Endothelial cell of umbilical vein (primary cell): Measurements from ENCODE around the gene EPAS1. TPM values are rescaled to one million over a fixed set of nuclear protein-coding genes. Genes with fewer than 3 reads are reported as not detected.

Experiments used
- BruUV-seq: library from RNA; stranded (reverse); fragments of 400-500 nt; replicated peaks from 2 replicates; lab custom pipeline; 2021; lab: Mats Ljungman, UMichigan
- CTCF ChIA-PET: fragments of 300-600, 350-600 bp; sonication (Branson Sonifier 250); formaldehyde crosslinking; loops from one replicate; lab custom pipeline; 2021; ENCODE audit warnings: antibody characterized with exemption, inconsistent platforms; lab: Charles Lee
- POLR2A ChIA-PET: fragments of 300-600, 350-600 bp; sonication (Branson Sonifier 250); formaldehyde crosslinking; loops from one replicate; lab custom pipeline; 2021; ENCODE audit warnings: antibody characterized with exemption, inconsistent platforms; lab: Charles Lee
- DNase-seq: peaks from one replicate; pipeline ENCODE4 v3.0.0-alpha.2; 2011; ENCODE audit warnings: low read depth, low spot score
- FAIRE-seq: peaks from 2 replicates; lab custom pipeline; 2011; peaks lifted over from hg19 to GRCh38; lab: Jason Lieb, UNC
- H2AFZ ChIP-seq: 2 replicates; pipeline ENCODE4 v1.6.0; 2012; ENCODE audit warnings: low read depth, low read length, control low read depth, inconsistent platforms
- H3K27ac ChIP-seq: 2 replicates; pipeline ENCODE4 v1.5.1; 2011; ENCODE audit warnings: low read depth, mild to moderate bottlenecking, control low read depth, low read length, moderate library complexity; ENCODE audit not compliant: insufficient read depth
- H3K27me3 ChIP-seq, 2 experiments: 2 replicates each; pipeline versions ENCODE4 v1.6.0 to v1.6.1; 2011; ENCODE audit warnings: low read length in 2 of 2, mixed read lengths in 1 of 2; ENCODE audit not compliant: control insufficient read depth in 2 of 2, insufficient read depth in 2 of 2
- H3K36me3 ChIP-seq, 2 experiments: 2 replicates in 1 of 2; 3 replicates in 1 of 2; pipeline ENCODE4 v1.5.1; 2011; ENCODE audit warnings: low read length in 2 of 2, mild to moderate bottlenecking in 1 of 2, moderate library complexity in 1 of 2; ENCODE audit not compliant: control insufficient read depth in 2 of 2, insufficient read depth in 2 of 2; ENCODE audit errors: extremely low read depth in 1 of 2
- H3K4me1 ChIP-seq: 3 replicates; pipeline ENCODE4 v1.5.1; 2011; ENCODE audit warnings: mild to moderate bottlenecking, low read length; ENCODE audit not compliant: control insufficient read depth, insufficient read depth; ENCODE audit errors: extremely low read depth
- H3K4me2 ChIP-seq: 2 replicates; pipeline ENCODE4 v1.6.1; 2011; ENCODE audit warnings: low read length, control low read depth, mixed read lengths; ENCODE audit not compliant: insufficient read depth
- H3K4me3 ChIP-seq, 3 experiments: fragments of 200-600 bp in 1 of 3; sonication (generic), shearing (Covaris generic) in 1 of 3; replicated peaks in 1 of 3; 2 replicates each; pipeline ENCODE4 v1.5.1; 2011 to 2016; ENCODE audit warnings: control low read depth in 3 of 3, low read length in 3 of 3, mild to moderate bottlenecking in 2 of 3, inconsistent platforms in 1 of 3, low read depth in 1 of 3, moderate library complexity in 1 of 3; ENCODE audit not compliant: insufficient read depth in 1 of 3
- H3K79me2 ChIP-seq: 2 replicates; pipeline ENCODE4 v1.6.0; 2012; ENCODE audit warnings: low read length, inconsistent platforms; ENCODE audit not compliant: control insufficient read depth, insufficient read depth
- H3K9ac ChIP-seq: replicated peaks from 2 replicates; pipeline ENCODE3; 2011; ENCODE audit warnings: low read length, control low read depth; ENCODE audit not compliant: insufficient read depth; ENCODE audit errors: extremely low read depth
- H3K9me1 ChIP-seq: replicated peaks from 3 replicates; pipeline ENCODE4 v1.6.0; 2011; ENCODE audit warnings: mild to moderate bottlenecking, low read length; ENCODE audit not compliant: control insufficient read depth, insufficient read depth; ENCODE audit errors: extremely low read depth
- H3K9me3 ChIP-seq: replicated peaks from 2 replicates; pipeline ENCODE4 v1.5.1; 2012; ENCODE audit warnings: low read length, inconsistent platforms; ENCODE audit not compliant: control insufficient read depth, insufficient read depth
- H4K20me1 ChIP-seq: replicated peaks from 2 replicates; pipeline ENCODE3; 2011; ENCODE audit warnings: mild to moderate bottlenecking, low read length; ENCODE audit not compliant: control insufficient read depth, insufficient read depth; ENCODE audit errors: extremely low read depth
- EZH2 ChIP-seq: IDR thresholded peaks from 2 replicates; pipeline ENCODE4 v1.6.1; 2012; ENCODE audit warnings: borderline replicate concordance, low read depth, mild to moderate bottlenecking, moderate library complexity, low read length, inconsistent platforms; ENCODE audit not compliant: severe bottlenecking
- FOS ChIP-seq: IDR thresholded peaks from 2 replicates; pipeline ENCODE4 v1.6.1; 2011; ENCODE audit warnings: mild to moderate bottlenecking, low read length, moderate library complexity, borderline replicate concordance; ENCODE audit not compliant: insufficient read depth
- GATA2 ChIP-seq: IDR thresholded peaks from 2 replicates; pipeline ENCODE4 v1.7.0; 2011; ENCODE audit warnings: low read depth, mild to moderate bottlenecking, moderate library complexity, mixed read lengths, low read length; ENCODE audit not compliant: insufficient read length, insufficient read depth
- JUN ChIP-seq: IDR thresholded peaks from 2 replicates; pipeline ENCODE4 v1.6.1; 2011; ENCODE audit warnings: borderline replicate concordance, low read depth; ENCODE audit not compliant: insufficient read length, insufficient read depth
- MYC ChIP-seq: IDR thresholded peaks from one replicate; pipeline ENCODE4 v1.6.1; 2011; ENCODE audit warnings: mild to moderate bottlenecking, low read depth, low read length
- POLR2A ChIP-seq: IDR thresholded peaks from 2 replicates; pipeline ENCODE4 v1.6.1; 2012; ENCODE audit warnings: low read depth, mild to moderate bottlenecking, control low read depth, low read length
- POLR2AphosphoS5 ChIP-seq: IDR thresholded peaks from 2 replicates; pipeline ENCODE4 v1.6.1; 2012; ENCODE audit warnings: low read depth, mild to moderate bottlenecking, control low read depth, low read length, moderate library complexity; ENCODE audit not compliant: insufficient read depth
- dilution Hi-C: fragments of 300-500 bp; cut with MboI; formaldehyde crosslinking; loops from one replicate; pipeline ENCODE4 v1.15.0; 2019; ENCODE audit warnings: low sequenced_read_pairs; ENCODE audit not compliant: extremely low pct_ligation_motif_present
- intact Hi-C: fragments of 100-400 bp; cut with micrococcal nuclease; formaldehyde crosslinking; loops from one replicate; pipeline ENCODE4 v1.10.0; 2022
- polyA plus RNA-seq, 4 experiments: library from polyadenylated mRNA; depleted of rRNA in 3 of 4; stranded (reverse) in 3 of 4; unstranded in 1 of 4; fragments of >200 nt; gene quantifications; 2 replicates each; pipeline versions ENCODE4 v1.2.1 to v1.2.3, GENCODE V29; 2011 to 2012; ENCODE audit warnings: missing spikeins in 1 of 4
- total RNA-seq: library from RNA; stranded (reverse); gene quantifications from 2 replicates; pipeline ENCODE4 v1.2.3, GENCODE V29; 2021
- TF ChIP-seq, protein P1 (sequence below): IDR thresholded peaks from 2 replicates; pipeline ENCODE4 v1.6.1; 2011; ENCODE audit not compliant: insufficient read depth, insufficient read length
- TF ChIP-seq, protein P2 (sequence below), 2 donors: IDR thresholded peaks; 1 replicate in 1 of 2; 2 replicates in 1 of 2; pipeline ENCODE4 v1.5.1; 2011; ENCODE audit warnings: low read length in 2 of 2, mild to moderate bottlenecking in 2 of 2, moderate library complexity in 2 of 2, control low read depth in 1 of 2, inconsistent platforms in 1 of 2, low read depth in 1 of 2; ENCODE audit not compliant: insufficient read depth in 1 of 2; ENCODE audit errors: extremely low read depth in 1 of 2

Gene EPAS1
- total and polyA plus RNA-seq, 2 donors (not counting 3 experiments of a cell fraction or from before 2014, with no cell fraction given): 229 to 374 TPM

DNA sequence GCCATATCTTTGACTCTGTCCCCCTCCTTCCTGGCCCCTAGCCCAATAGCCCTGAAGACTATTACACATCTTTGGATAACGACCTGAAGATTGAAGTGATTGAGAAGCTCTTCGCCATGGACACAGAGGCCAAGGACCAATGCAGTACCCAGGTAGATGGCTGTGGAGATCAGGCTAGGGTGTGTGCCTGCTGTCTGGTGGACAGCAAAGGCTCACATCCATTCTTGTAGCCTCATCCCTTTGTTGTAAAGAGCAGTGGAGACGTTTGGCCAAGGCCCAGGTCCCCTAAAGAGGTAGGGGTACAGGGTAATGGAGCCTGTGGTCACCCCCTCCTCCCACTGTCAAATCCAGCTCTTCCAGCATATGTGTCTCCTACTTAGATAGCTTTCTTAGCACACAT lies 81.4 kb downstream of the EPAS1 start:
- ChIA-PET CTCF (interaction anchor here (1.4 to 2.0 kb wide), 2 partner anchors 13 to 368 kb away, joined by 5 to 6 read pairs; no protein-coding TSS in a partner anchor), POLR2A (no interaction called here)
- Histone ChIP-seq H4K20me1 (no peaks in the 10 kb centered on the region), H3K9ac (no peak overlapping the region), H3K36me3 (peaks cover 47 to 84% of the 10 kb centered on the region in 2 experiments), H3K9me1 (no peaks in the 10 kb centered on the region), H2AFZ (no peak overlapping the region), H3K4me2 (no peak overlapping the region), H3K9me3 (no peaks in the 10 kb centered on the region), H3K4me1 (no peaks in the 10 kb centered on the region), H3K27me3 (no peaks in the 10 kb centered on the region), H3K4me3 (no peak overlapping the region), H3K27ac (no peak overlapping the region), H3K79me2 (no peaks in the 10 kb centered on the region)
- FAIRE-seq: no peak
- intact Hi-C loops: no loop called here
- DNase-seq: no peak
- TF ChIP-seq FOS: no peak
- no peak for TF ChIP-seq POLR2AphosphoS5
- no peak for TF ChIP-seq POLR2A
- no peak for TF ChIP-seq EZH2
- TF ChIP-seq JUN: no peak
- no peak for TF ChIP-seq GATA2
- TF ChIP-seq, protein P1, sequence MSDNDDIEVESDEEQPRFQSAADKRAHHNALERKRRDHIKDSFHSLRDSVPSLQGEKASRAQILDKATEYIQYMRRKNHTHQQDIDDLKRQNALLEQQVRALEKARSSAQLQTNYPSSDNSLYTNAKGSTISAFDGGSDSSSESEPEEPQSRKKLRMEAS: no peak
- TF ChIP-seq, protein P2, sequence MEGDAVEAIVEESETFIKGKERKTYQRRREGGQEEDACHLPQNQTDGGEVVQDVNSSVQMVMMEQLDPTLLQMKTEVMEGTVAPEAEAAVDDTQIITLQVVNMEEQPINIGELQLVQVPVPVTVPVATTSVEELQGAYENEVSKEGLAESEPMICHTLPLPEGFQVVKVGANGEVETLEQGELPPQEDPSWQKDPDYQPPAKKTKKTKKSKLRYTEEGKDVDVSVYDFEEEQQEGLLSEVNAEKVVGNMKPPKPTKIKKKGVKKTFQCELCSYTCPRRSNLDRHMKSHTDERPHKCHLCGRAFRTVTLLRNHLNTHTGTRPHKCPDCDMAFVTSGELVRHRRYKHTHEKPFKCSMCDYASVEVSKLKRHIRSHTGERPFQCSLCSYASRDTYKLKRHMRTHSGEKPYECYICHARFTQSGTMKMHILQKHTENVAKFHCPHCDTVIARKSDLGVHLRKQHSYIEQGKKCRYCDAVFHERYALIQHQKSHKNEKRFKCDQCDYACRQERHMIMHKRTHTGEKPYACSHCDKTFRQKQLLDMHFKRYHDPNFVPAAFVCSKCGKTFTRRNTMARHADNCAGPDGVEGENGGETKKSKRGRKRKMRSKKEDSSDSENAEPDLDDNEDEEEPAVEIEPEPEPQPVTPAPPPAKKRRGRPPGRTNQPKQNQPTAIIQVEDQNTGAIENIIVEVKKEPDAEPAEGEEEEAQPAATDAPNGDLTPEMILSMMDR (IDR thresholded peaks at IDR 0.05; ENCODE audit: extremely low read depth in 1 of 2, insufficient read depth in 1 of 2, low read depth in 1 of 2, low read length in 2 of 2): no peak
- TF ChIP-seq MYC: no peak
- dilution Hi-C loops: no loop called here
- BruUV-seq: no TSS peak
